Activated CD4-positive, alpha-beta T cell treated with anti-CD3 and anti-CD28 coated beads, Interleukin-10, Interleukin-2, amounts not matched to agents 100 ng/mL and 50 ng/mL, durations not matched to agents 16 hours and 8 hours (primary cell): Measurements from ENCODE around the gene PARD6A.

Experiments
- DNase-seq: peaks from one replicate; pipeline ENCODE4 v3.0.0-alpha.2; 2020

The PARD6A gene

GRCh38 chr16:67660564-67661028 is at the start of gene PARD6A:
TSS of gene PARD6A (plus strand) at chr16:67660960. CDS start at chr16:67661039, 79 bp downstream.
- DNase-seq, result peak; percentile 99

GRCh38 chr16:67613808-67614207 is 47.0 kb upstream of the PARD6A start:
- peak; percentile 3 for DNase-seq

GRCh38 chr16:67628216-67628615 is 32.5 kb upstream of the PARD6A start:
- DNase-seq, result no peak

- no peak for DNase-seq
Observed at GRCh38 chr16:67632415-67633172, 28.2 kb upstream of the PARD6A start.

- DNase-seq, result no peak
Observed at GRCh38 chr16:67636713-67637112, 24.0 kb upstream of the PARD6A start.

GRCh38 chr16:67637625-67638024 is 23.1 kb upstream of the PARD6A start:
- no peak for DNase-seq

- DNase-seq, result no peak
Observed at GRCh38 chr16:67641779-67642708, 18.7 kb upstream of the PARD6A start.

- no peak for DNase-seq
Observed at GRCh38 chr16:67644038-67644437, 16.7 kb upstream of the PARD6A start.

- peak; percentile 28 for DNase-seq
Observed at GRCh38 chr16:67645397-67646121, 15.2 kb upstream of the PARD6A start.

- no peak for DNase-seq
Observed at GRCh38 chr16:67647111-67647651, 13.6 kb upstream of the PARD6A start.

- no peak for DNase-seq
Observed at GRCh38 chr16:67647681-67648080, 13.1 kb upstream of the PARD6A start.

- DNase-seq, result no peak
Observed at GRCh38 chr16:67648088-67648763, 12.5 kb upstream of the PARD6A start.

GRCh38 chr16:67648764-67649407 is 11.9 kb upstream of the PARD6A start:
- DNase-seq, result no peak

- DNase-seq, result no peak
Observed at GRCh38 chr16:67649494-67649931, 11.2 kb upstream of the PARD6A start.

- no peak for DNase-seq
Observed at GRCh38 chr16:67650023-67650422, 10.7 kb upstream of the PARD6A start.

GRCh38 chr16:67651039-67651438 is 9.7 kb upstream of the PARD6A start:
- DNase-seq, result no peak

- DNase-seq, result no peak
Observed at GRCh38 chr16:67651847-67652246, 8.9 kb upstream of the PARD6A start.

- DNase-seq, result no peak
Observed at GRCh38 chr16:67652578-67653127, 8.1 kb upstream of the PARD6A start.

GRCh38 chr16:67653128-67653788 is 7.5 kb upstream of the PARD6A start:
- no peak for DNase-seq

- DNase-seq, result no peak
Observed at GRCh38 chr16:67653789-67654402, 6.9 kb upstream of the PARD6A start.
